HCT116 (cell line): ENCODE measurements around the gene MAN1A1. TPM values are rescaled to one million over a fixed set of nuclear protein-coding genes. Genes with fewer than 3 reads are reported as not detected.

Experiments used
- ATAC-seq: fragments of 200-7000 bp; cut with Tn5 transposase; 2 replicates; pipeline ENCODE4 v1.9.1; 2020; ENCODE audit warnings: mild to moderate bottlenecking, moderate library complexity
- BruUV-seq: library from RNA; stranded (reverse); fragments of 400-500 nt; replicated peaks from 2 replicates; lab custom pipeline; 2021; lab: Mats Ljungman, UMichigan
- CTCF ChIA-PET: fragments of 300-600 bp; sonication (Branson Sonifier 250); formaldehyde crosslinking; loops from one replicate; lab custom pipeline; 2021; ENCODE audit warnings: antibody characterized with exemption; lab: Charles Lee
- POLR2A ChIA-PET: fragments of 300-600, 350-600 bp; sonication (Branson Sonifier 250); formaldehyde crosslinking; loops from one replicate; lab custom pipeline; 2021; ENCODE audit warnings: antibody characterized with exemption; lab: Charles Lee
- RAD21 ChIA-PET, 2 experiments: fragments of 300-600 bp; sonication (Branson Sonifier 250); formaldehyde crosslinking; loops; one replicate each; lab custom pipeline; 2023; ENCODE audit warnings: low total read pairs in 2 of 2; ENCODE audit not compliant: uncharacterized antibody in 2 of 2, unreplicated experiment in 2 of 2, low non-redundant PET in 1 of 2; lab: Charles Lee
- DNase-seq: peaks from one replicate; pipeline ENCODE4 v3.0.0-alpha.2; 2010; ENCODE audit warnings: low read depth, low spot score
- H2AFZ ChIP-seq: fragments of 200-600 bp; shearing (Covaris generic), sonication (generic); 2 replicates; pipeline ENCODE4 v1.6.1; 2017; ENCODE audit warnings: low read depth, mixed run types, mixed read lengths, antibody characterized with exemption, low read length; ENCODE audit not compliant: poor library complexity, severe bottlenecking
- H3K27ac ChIP-seq: 2 replicates; pipeline ENCODE4 v1.5.1; 2012; ENCODE audit warnings: low read depth, low read length
- H3K27me3 ChIP-seq: fragments of 200-600 bp; sonication (generic); 2 replicates; pipeline ENCODE4 v1.6.1; 2016; ENCODE audit warnings: mixed run types, low read length, mixed read lengths; ENCODE audit not compliant: insufficient read depth
- H3K36me3 ChIP-seq, 2 experiments: fragments of 200-500 bp in 1 of 2; fragments of 200-600 bp in 1 of 2; sonication (Bioruptor generic) in 1 of 2; sonication (generic) in 1 of 2; 2 replicates each; pipeline versions ENCODE4 v1.5.1 to v1.6.1; 2014 to 2016; ENCODE audit warnings: low read length in 2 of 2, inconsistent platforms in 1 of 2, mixed read lengths in 1 of 2, mixed run types in 1 of 2; ENCODE audit not compliant: insufficient read depth in 2 of 2, control insufficient read depth in 1 of 2
- H3K4me1 ChIP-seq, 2 experiments: fragments of 200-600 bp in 1 of 2; sonication (generic) in 1 of 2; 2 replicates each; pipeline versions ENCODE4 v1.5.1 to v1.6.1; 2012 to 2017; ENCODE audit warnings: low read length in 2 of 2, inconsistent platforms in 1 of 2, mild to moderate bottlenecking in 1 of 2, mixed read lengths in 1 of 2, mixed run types in 1 of 2, moderate library complexity in 1 of 2; ENCODE audit not compliant: insufficient read depth in 2 of 2, control insufficient read depth in 1 of 2
- H3K4me2 ChIP-seq: fragments of 200-600 bp; sonication (generic); 2 replicates; pipeline ENCODE4 v1.6.1; 2017; ENCODE audit warnings: mixed run types, low read length, mixed read lengths
- H3K4me3 ChIP-seq, 2 experiments: fragments of 200-600 bp in 1 of 2; sonication (generic) in 1 of 2; replicated peaks in 1 of 2; 2 replicates each; pipeline ENCODE4 v1.5.1; 2011 to 2016; ENCODE audit warnings: low read length in 2 of 2, control low read depth in 1 of 2, low read depth in 1 of 2, mild to moderate bottlenecking in 1 of 2, mixed read lengths in 1 of 2, mixed run types in 1 of 2
- H3K79me2 ChIP-seq: fragments of 200-600 bp; sonication (generic); 2 replicates; pipeline ENCODE4 v1.6.1; 2017; ENCODE audit warnings: mild to moderate bottlenecking, mixed run types, low read length, moderate library complexity, mixed read lengths; ENCODE audit not compliant: insufficient read depth
- H3K9ac ChIP-seq: fragments of 200-600 bp; sonication (generic); 2 replicates; pipeline ENCODE4 v1.6.1; 2016; ENCODE audit warnings: low read length, mixed read lengths
- H3K9me2 ChIP-seq: fragments of 200-600 bp; sonication (generic), shearing (Covaris generic); 2 replicates; pipeline ENCODE4 v1.6.1; 2017; ENCODE audit warnings: mixed run types, mild to moderate bottlenecking, moderate library complexity; ENCODE audit not compliant: insufficient read depth
- H3K9me3 ChIP-seq, 2 experiments: fragments of 200-500 bp in 1 of 2; fragments of 200-600 bp in 1 of 2; sonication (Bioruptor generic) in 1 of 2; sonication (generic) in 1 of 2; 2 replicates each; pipeline ENCODE4 v1.6.1; 2014 to 2017; ENCODE audit warnings: low read length in 2 of 2, mixed read lengths in 2 of 2, inconsistent platforms in 1 of 2, low read depth in 1 of 2, mild to moderate bottlenecking in 1 of 2, mixed run types in 1 of 2, moderate library complexity in 1 of 2; ENCODE audit not compliant: control insufficient read depth in 1 of 2, insufficient read depth in 1 of 2
- H4K20me1 ChIP-seq: fragments of 200-600 bp; sonication (generic), shearing (Covaris generic); 2 replicates; pipeline ENCODE4 v1.6.1; 2017; ENCODE audit warnings: mixed run types, mild to moderate bottlenecking, moderate library complexity; ENCODE audit not compliant: insufficient read depth
- EZH2phosphoT487 ChIP-seq: fragments of 200-600 bp; IDR thresholded peaks from 2 replicates; pipeline ENCODE4 v1.6.1; 2018; ENCODE audit warnings: antibody characterized with exemption, borderline replicate concordance
- FOSL1 ChIP-seq: IDR thresholded peaks from 2 replicates; pipeline ENCODE4 v1.6.1; 2012; ENCODE audit warnings: low read depth
- JUND ChIP-seq: IDR thresholded peaks from 2 replicates; pipeline ENCODE4 v1.6.1; 2012
- POLR2AphosphoS5 ChIP-seq: IDR thresholded peaks from 2 replicates; pipeline ENCODE4 v1.6.1; 2011; ENCODE audit warnings: mild to moderate bottlenecking, low read depth, low read length, moderate library complexity
- RAD21 ChIP-seq: IDR thresholded peaks from 2 replicates; pipeline ENCODE4 v1.6.1; 2012; ENCODE audit warnings: low read depth, mild to moderate bottlenecking
- REST ChIP-seq: IDR thresholded peaks from 2 replicates; pipeline ENCODE4 v1.6.1; 2012; ENCODE audit warnings: low read depth
- SIN3A ChIP-seq: IDR thresholded peaks from 2 replicates; pipeline ENCODE4 v1.6.1; 2012; ENCODE audit warnings: low read depth
- ZBTB33 ChIP-seq: IDR thresholded peaks from 2 replicates; pipeline ENCODE4 v1.6.1; 2011; ENCODE audit warnings: mild to moderate bottlenecking, low read length, moderate library complexity; ENCODE audit not compliant: insufficient replicate concordance; ENCODE audit errors: extremely low read depth
- ZFX ChIP-seq: fragments of 450-650 bp; IDR thresholded peaks from 2 replicates; pipeline ENCODE4 v1.6.1; 2017
- intact Hi-C: fragments of 100-400 bp; cut with micrococcal nuclease; formaldehyde crosslinking; loops from 2 replicates; pipeline ENCODE4 v1.10.0; 2022
- total RNA-seq: library from RNA; stranded (reverse); gene quantifications from one replicate; pipeline ENCODE4 v1.2.1, GENCODE V29; 2021; ENCODE audit not compliant: unreplicated experiment
- TF ChIP-seq, protein P1 (sequence below): IDR thresholded peaks from 2 replicates; pipeline ENCODE4 v1.6.1; 2012

The MAN1A1 gene
- total RNA-seq, 1 experiment from 2014 or later, result 46.0 TPM

- CTCF ChIA-PET, result no interaction called here
- Histone ChIP-seq H3K36me3 (no peaks in the 10 kb centered on the region), H2AFZ (no peak overlapping the region), H3K4me2 (no peak overlapping the region), H3K4me3 (no peak overlapping the region), H3K27ac (no peak overlapping the region), H4K20me1 (no peaks in the 10 kb centered on the region), H3K9ac (no peak overlapping the region), H3K79me2 (no peaks in the 10 kb centered on the region), H3K4me1 (peaks cover 0 to 3% of the 10 kb centered on the region in 2 experiments; a peak in 2 of 4 replicates), H3K27me3 (no peaks in the 10 kb centered on the region), H3K9me3 (no peaks in the 10 kb centered on the region), H3K9me2 (no peaks in the 10 kb centered on the region)
- intact Hi-C loops, result no loop called here
- no peak for ATAC-seq
- TF ChIP-seq ZBTB33, result no peak
- TF ChIP-seq POLR2AphosphoS5, result no peak
- no peak for TF ChIP-seq REST
- no peak for TF ChIP-seq EZH2phosphoT487
- no peak for TF ChIP-seq FOSL1
- TF ChIP-seq RAD21, result no peak
- TF ChIP-seq, protein P1, sequence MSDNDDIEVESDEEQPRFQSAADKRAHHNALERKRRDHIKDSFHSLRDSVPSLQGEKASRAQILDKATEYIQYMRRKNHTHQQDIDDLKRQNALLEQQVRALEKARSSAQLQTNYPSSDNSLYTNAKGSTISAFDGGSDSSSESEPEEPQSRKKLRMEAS, result no peak
- no peak for TF ChIP-seq JUND
- TF ChIP-seq SIN3A, result no peak
- no peak for TF ChIP-seq ZFX
- DNase-seq, result no peak
- RAD21 ChIA-PET, result no interaction called here
- POLR2A ChIA-PET, result no interaction called here
- BruUV-seq, result no TSS peak
These were observed 123.5 kb downstream of the MAN1A1 start for GRCh38 chr6:119226089-119226488.
